ENCODE data around the gene RHOBTB3. TPM values are rescaled to one million over a fixed set of nuclear protein-coding genes. Genes with fewer than 3 reads are reported as not detected.

The RHOBTB3 gene
- total and polyA plus RNA-seq, 2 donors (not counting 3 experiments of a cell fraction or from before 2014, with no cell fraction given): 44.1 to 52.1 TPM

GRCh38 chr5:95699337-95699736, 31.8 kb upstream of the RHOBTB3 start:
- Histone ChIP-seq H3K4me2 (ENCODE audit: insufficient read depth, low read length) (no peak overlapping the region), H3K4me1 (ENCODE audit: control insufficient read depth, extremely low read depth, insufficient read depth, low read length) (no peaks in the 10 kb centered on the region), H3K9me3 (replicated peaks; ENCODE audit: control insufficient read depth, insufficient read depth, low read length) (no peaks in the 10 kb centered on the region), H3K36me3 (ENCODE audit: control insufficient read depth in 2 of 2, extremely low read depth in 1 of 2, insufficient read depth in 2 of 2, low read length in 2 of 2) (no peaks in the 10 kb centered on the region), H3K27me3 (ENCODE audit: control insufficient read depth in 2 of 2, insufficient read depth in 2 of 2, low read length in 2 of 2) (no peaks in the 10 kb centered on the region), H3K79me2 (ENCODE audit: control insufficient read depth, insufficient read depth, low read length) (no peaks in the 10 kb centered on the region), H3K9me1 (replicated peaks; ENCODE audit: control insufficient read depth, extremely low read depth, insufficient read depth, low read length) (no peaks in the 10 kb centered on the region), H2AFZ (ENCODE audit: low read depth, low read length) (no peak overlapping the region), H3K4me3 (replicated peaks in 1 of 3; ENCODE audit: insufficient read depth in 1 of 3, low read depth in 1 of 3, low read length in 3 of 3) (no peak overlapping the region), H4K20me1 (replicated peaks; ENCODE audit: control insufficient read depth, extremely low read depth, insufficient read depth, low read length) (no peaks in the 10 kb centered on the region), H3K27ac (ENCODE audit: insufficient read depth, low read depth, low read length) (no peak overlapping the region), H3K9ac (replicated peaks; ENCODE audit: extremely low read depth, insufficient read depth, low read length) (no peak overlapping the region)
- ChIA-PET CTCF (interaction anchor here (1.3 kb wide), 1 partner anchor 82 kb away, joined by 4 read pairs; no protein-coding TSS in a partner anchor), POLR2A (no interaction called here)
- dilution Hi-C loops (cut with MboI; ENCODE audit: extremely low pct_ligation_motif_present, low sequenced_read_pairs): no loop called here
- BruUV-seq (replicated peaks): no TSS peak
- DNase-seq (ENCODE audit: low read depth, low spot score) (no peak), FAIRE-seq (no peak)
- TF ChIP-seq POLR2AphosphoS5 (IDR thresholded peaks at IDR 0.05; ENCODE audit: insufficient read depth, low read depth, low read length) (no peak), CTCF (IDR thresholded peaks at IDR 0.05; ENCODE audit: extremely low read depth in 1 of 2, insufficient read depth in 1 of 2, low read depth in 1 of 2, low read length in 2 of 2) (no peak), MYC (IDR thresholded peaks at IDR 0.05; ENCODE audit: low read depth, low read length) (no peak), FOS (IDR thresholded peaks at IDR 0.05; ENCODE audit: borderline replicate concordance, insufficient read depth, low read length) (no peak), JUN (IDR thresholded peaks at IDR 0.05; ENCODE audit: borderline replicate concordance, insufficient read depth, insufficient read length, low read depth) (no peak), POLR2A (IDR thresholded peaks at IDR 0.05; ENCODE audit: low read depth, low read length) (no peak), EZH2 (IDR thresholded peaks at IDR 0.05; ENCODE audit: borderline replicate concordance, low read depth, low read length, severe bottlenecking) (no peak), GATA2 (IDR thresholded peaks at IDR 0.05; ENCODE audit: insufficient read depth, insufficient read length, low read depth, low read length) (no peak)
- TF ChIP-seq, protein P1, sequence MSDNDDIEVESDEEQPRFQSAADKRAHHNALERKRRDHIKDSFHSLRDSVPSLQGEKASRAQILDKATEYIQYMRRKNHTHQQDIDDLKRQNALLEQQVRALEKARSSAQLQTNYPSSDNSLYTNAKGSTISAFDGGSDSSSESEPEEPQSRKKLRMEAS (IDR thresholded peaks at IDR 0.05; ENCODE audit: insufficient read depth, insufficient read length): no peak
- intact Hi-C loops (cut with micrococcal nuclease): no loop called here

All from endothelial cell of umbilical vein (primary cell).